Fibroblast of villous mesenchyme (primary cell): Measurements from ENCODE around the gene SOX5. TPM values are rescaled to one million over a fixed set of nuclear protein-coding genes. Genes with fewer than 3 reads are reported as not detected.

Experiments
- DNase-seq: peaks from one replicate; pipeline ENCODE4 v3.0.0-alpha.2; 2010; ENCODE audit warnings: low read depth
- H3K4me3 ChIP-seq: 2 replicates; pipeline ENCODE4 v1.5.1; 2011; ENCODE audit warnings: low read depth, mild to moderate bottlenecking, low read length
- total RNA-seq: library from RNA; depleted of rRNA; stranded (reverse); fragments of >200 nt; gene quantifications from 2 replicates; pipeline ENCODE4 v1.2.3, GENCODE V29; 2012
- TF ChIP-seq, protein P1 (sequence below): IDR thresholded peaks from 2 replicates; pipeline ENCODE4 v1.5.1; 2012; ENCODE audit warnings: low read depth, mild to moderate bottlenecking, low read length; ENCODE audit not compliant: insufficient read depth

SOX5 gene
- total RNA-seq, 1 donor: 13.8 TPM

GRCh38 chr12:23576372-23576771, 373.1 kb downstream of the SOX5 start:
- TF ChIP-seq, protein P1, sequence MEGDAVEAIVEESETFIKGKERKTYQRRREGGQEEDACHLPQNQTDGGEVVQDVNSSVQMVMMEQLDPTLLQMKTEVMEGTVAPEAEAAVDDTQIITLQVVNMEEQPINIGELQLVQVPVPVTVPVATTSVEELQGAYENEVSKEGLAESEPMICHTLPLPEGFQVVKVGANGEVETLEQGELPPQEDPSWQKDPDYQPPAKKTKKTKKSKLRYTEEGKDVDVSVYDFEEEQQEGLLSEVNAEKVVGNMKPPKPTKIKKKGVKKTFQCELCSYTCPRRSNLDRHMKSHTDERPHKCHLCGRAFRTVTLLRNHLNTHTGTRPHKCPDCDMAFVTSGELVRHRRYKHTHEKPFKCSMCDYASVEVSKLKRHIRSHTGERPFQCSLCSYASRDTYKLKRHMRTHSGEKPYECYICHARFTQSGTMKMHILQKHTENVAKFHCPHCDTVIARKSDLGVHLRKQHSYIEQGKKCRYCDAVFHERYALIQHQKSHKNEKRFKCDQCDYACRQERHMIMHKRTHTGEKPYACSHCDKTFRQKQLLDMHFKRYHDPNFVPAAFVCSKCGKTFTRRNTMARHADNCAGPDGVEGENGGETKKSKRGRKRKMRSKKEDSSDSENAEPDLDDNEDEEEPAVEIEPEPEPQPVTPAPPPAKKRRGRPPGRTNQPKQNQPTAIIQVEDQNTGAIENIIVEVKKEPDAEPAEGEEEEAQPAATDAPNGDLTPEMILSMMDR: no peak
- no peak for DNase-seq
- H3K4me3 ChIP-seq: no peak overlapping the region

DNA sequence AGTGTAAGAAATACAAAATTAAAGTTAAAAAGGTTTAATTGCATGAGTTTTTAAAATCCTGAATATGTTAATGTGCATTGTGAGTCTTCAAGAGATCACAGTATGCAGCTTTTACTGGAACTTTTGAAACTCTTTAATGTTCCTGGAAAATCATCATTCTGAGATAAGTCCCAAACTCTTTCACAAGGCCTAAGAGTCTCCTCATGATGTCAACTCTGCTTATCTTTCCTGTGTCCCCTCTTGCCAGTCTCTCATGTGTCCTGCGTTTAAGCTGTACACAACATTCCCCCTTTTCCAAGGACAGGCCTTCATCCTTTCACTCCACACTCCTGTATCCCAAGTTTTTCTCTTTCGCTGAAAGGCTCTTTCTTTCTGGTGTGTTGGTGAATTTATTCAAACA, 380.1 kb downstream of the SOX5 start:
- no peak overlapping the region for H3K4me3 ChIP-seq
- DNase-seq: no peak
- TF ChIP-seq, protein P1: no peak

- TF ChIP-seq, protein P1: no peak
- H3K4me3 ChIP-seq: no peak overlapping the region
- no peak for DNase-seq
Observed at GRCh38 chr12:23566133-23566532, 383.3 kb downstream of the SOX5 start.

DNA sequence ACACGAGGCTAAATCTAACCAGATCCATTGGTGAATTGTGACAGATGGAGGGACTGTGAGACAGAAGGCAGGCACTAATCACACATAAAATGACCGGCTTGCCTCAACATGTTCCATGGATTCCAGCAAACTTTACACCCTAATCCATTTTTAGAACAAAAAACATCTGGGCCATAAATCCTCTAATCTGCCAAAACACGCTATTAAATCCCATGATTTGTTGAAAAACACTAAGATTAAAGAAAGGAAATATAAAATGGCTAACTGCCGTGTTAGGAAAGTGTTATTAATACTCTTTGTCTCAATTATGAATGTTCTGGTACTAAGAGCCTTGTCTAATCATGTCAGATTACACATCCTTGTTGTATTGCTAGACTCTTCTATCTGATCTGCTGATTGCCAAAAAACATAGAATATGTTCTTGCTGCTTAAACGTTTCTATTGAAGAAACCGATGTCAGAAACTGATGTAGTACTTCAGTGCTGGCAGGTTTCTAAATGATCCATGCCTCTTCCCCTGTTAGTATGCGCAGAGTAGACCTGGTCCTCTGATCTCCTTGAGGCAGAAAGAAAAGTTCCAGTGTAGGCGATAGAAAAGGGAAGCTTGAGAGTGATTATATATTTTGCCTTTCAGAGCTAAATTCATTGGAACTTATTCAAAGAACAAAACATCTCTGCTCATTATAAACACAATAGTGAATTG, 384.9 kb downstream of the SOX5 start:
- peak; percentile 83 for DNase-seq
- no peak overlapping the region for H3K4me3 ChIP-seq
- TF ChIP-seq, protein P1: no peak

DNA sequence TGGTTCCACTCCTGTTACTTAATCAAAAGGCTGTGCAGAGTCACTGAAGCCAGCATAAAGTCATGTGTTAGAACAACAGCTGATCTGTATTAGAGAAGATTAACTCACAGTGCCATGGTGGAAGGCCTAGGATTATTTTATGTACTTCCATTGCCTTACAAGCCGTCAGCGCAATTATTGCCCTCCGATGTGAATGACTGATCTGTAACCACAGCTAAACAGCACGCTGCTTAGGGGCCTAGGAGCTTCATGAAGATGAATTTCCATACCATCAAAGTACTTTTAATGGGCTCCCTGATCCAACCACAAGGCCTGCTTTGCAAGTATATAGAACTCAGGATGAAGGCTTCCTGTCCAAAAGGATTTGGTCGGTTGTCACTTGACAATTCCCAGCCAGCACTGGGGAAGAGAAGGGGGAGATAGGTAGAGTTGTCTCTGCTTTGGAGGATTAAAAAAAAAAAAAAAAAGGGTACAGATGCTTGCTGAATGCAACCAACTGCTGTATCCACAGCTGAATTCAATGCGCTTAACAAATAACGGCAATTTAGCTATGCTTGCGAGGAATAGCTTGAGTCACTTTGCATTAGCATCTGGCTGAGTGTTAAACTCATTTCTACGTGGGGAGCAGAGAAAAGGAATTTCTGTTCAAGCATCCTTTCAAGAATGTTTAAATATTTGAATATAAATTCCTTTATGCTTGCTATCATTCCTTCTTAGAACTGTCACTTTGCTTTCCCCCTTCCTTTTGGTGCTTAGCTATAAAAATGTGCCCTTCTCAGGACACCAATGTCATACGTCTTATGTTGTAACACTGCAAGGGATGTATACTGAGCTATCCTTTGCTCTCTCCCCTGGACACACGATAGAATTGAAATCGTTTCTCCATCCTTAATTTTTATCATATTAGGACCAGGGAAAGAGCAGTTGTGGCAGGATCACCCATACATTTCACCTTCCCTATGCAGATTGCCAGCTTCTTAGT, 387.8 kb downstream of the SOX5 start:
- no peak overlapping the region for H3K4me3 ChIP-seq
- peak; percentile 14 for DNase-seq
- TF ChIP-seq, protein P1: no peak

DNA sequence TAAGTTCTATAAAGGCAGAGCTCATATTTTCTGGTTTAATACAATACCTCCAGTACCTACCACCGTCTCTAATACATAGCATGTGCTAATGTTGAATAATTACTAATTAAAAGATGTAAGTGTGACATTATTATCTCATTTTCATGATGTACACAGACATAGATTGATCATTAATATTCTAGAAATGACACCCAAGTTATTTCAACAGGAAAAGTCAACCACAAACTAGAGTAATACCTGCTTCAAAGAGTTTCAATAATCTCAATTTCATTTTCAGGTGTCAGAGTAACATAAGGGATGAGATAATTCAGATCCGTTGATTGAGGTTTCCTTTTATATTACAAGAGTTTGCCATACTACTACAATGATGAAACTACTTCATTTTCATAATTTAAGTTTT, 388.9 kb downstream of the SOX5 start:
- TF ChIP-seq, protein P1: no peak
- H3K4me3 ChIP-seq: no peak overlapping the region
- DNase-seq: no peak
